Measurements from ENCODE around the gene CFL1. TPM values are rescaled to one million over a fixed set of nuclear protein-coding genes. Genes with fewer than 3 reads are reported as not detected.

CFL1 gene
- total and polyA plus RNA-seq, 2 of the 4 experiments (the other 2 are of a cell fraction), result 960 to 2,231 TPM

DNA sequence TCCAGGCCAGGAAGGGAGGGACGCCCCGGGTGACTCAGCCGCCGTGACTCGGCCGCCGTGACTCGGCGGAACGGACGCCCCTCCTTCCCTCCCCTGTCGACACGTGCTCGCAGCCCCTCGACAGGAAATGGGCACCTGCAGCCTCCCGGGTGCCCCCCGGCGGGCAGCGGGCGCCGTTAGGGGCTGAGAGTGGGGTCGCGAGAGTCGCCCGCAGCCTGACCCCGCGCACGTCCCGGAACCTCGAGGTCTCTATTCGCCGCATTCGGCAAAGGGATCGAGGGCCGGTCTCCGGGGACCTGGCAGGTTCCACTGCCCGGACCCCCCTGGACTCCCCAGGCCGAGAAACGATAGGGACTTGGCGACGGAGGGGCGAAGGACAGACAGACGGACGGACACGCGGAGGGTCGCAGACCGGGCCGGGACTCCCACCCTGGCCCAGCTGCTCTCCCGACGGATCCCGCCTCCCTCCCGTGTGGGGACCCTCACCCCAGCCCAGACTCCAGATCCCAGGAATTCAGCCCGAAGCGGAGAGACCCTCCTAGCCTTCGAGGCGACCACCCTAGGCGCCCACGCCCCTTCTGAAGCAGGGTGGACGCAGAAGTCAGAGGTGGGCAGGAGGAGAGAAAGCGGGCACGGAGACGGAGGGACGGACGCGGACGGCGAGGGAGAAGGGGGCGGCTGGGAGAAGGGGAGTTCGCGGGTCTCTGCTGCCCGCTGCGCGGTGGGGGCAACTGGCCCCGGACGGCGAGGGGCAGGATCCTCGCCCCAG is 41.6 kb upstream of the CFL1 start (continued):
- TF ChIP-seq, protein P1, sequence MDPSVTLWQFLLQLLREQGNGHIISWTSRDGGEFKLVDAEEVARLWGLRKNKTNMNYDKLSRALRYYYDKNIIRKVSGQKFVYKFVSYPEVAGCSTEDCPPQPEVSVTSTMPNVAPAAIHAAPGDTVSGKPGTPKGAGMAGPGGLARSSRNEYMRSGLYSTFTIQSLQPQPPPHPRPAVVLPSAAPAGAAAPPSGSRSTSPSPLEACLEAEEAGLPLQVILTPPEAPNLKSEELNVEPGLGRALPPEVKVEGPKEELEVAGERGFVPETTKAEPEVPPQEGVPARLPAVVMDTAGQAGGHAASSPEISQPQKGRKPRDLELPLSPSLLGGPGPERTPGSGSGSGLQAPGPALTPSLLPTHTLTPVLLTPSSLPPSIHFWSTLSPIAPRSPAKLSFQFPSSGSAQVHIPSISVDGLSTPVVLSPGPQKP (IDR thresholded peaks at IDR 0.05; ENCODE audit: borderline replicate concordance, low read depth, low read length), result no peak
- TF ChIP-seq BHLHE40 (IDR thresholded peaks at IDR 0.05; ENCODE audit: low read depth, low read length), result peak; percentile 95
